ENCODE measurements around the gene KLHL22. TPM values are rescaled to one million over a fixed set of nuclear protein-coding genes. Genes with fewer than 3 reads are reported as not detected.

KLHL22 gene
- total and polyA plus RNA-seq, 2 donors (not counting 1 experiment from before 2014, with no cell fraction given), result 17.4 to 35.3 TPM

GRCh38 chr22:20399866-20400605, 95.6 kb downstream of the KLHL22 start:
- no peaks in the 10 kb centered on the region for H3K4me1 ChIP-seq (ENCODE audit: control insufficient read depth, extremely low read depth, insufficient read depth, low read length)
- TF ChIP-seq EZH2 (IDR thresholded peaks at IDR 0.05; ENCODE audit: low read length, missing control alignments) (no peak), CTCF (conservative IDR thresholded peaks at IDR 0.05 in 1 of 2, IDR thresholded peaks at IDR 0.05 in 1 of 2; ENCODE audit: low read depth in 1 of 2, low read length in 2 of 2) (no peak)
- no peaks in the 10 kb centered on the region for H3K27me3 ChIP-seq (ENCODE audit: control insufficient read depth, insufficient read depth, low read length)
- DNase-seq (ENCODE audit: low read depth in 2 of 2), result no peak
- no peaks in the 10 kb centered on the region for H3K9me3 ChIP-seq (ENCODE audit: control insufficient read depth, insufficient read depth, low read depth, low read length)
- H3K4me2 ChIP-seq (ENCODE audit: extremely low read depth, insufficient read depth, low read length), result no peak overlapping the region
- no peak overlapping the region for H3K27ac ChIP-seq (ENCODE audit: insufficient read depth, low read length)
- peaks cover 4% of the 10 kb centered on the region for H3K36me3 ChIP-seq (ENCODE audit: control insufficient read depth, insufficient read depth, low read length)
- H3K79me2 ChIP-seq (ENCODE audit: control insufficient read depth, insufficient read depth, low read length), result peaks cover 2% of the 10 kb centered on the region
- H4K20me1 ChIP-seq (ENCODE audit: control insufficient read depth, extremely low read depth, insufficient read depth, low read length), result no peaks in the 10 kb centered on the region
- no peak overlapping the region for H3K4me3 ChIP-seq (replicated peaks in 1 of 4; ENCODE audit: control extremely low read depth in 1 of 4, insufficient read depth in 1 of 4, low read depth in 3 of 4, low read length in 4 of 4)
- H3K9ac ChIP-seq (ENCODE audit: insufficient read depth, low read length), result no peak overlapping the region
- no peak overlapping the region for H2AFZ ChIP-seq (ENCODE audit: low read length)

DNA sequence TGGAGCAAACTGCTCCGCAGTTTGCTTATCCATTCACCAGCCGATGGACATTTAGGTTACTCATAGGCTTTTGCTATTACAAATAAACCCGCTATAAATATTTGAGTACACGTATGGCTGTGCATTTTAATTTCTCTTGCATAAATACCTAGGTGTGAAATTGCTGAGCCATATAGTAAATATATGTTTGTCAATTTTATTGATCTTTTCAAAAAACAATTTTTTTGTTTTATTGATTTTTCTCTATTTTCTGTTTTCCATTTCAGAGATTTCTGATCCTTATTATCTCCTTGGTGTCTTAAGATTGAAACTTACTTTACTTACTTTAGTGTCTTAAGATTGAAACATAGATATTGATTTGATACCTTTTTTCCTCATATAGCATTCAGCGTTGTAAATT, 97.2 kb downstream of the KLHL22 start:
- H3K27me3 ChIP-seq (ENCODE audit: control insufficient read depth, insufficient read depth, low read length), result no peaks in the 10 kb centered on the region
- H4K20me1 ChIP-seq (ENCODE audit: control insufficient read depth, extremely low read depth, insufficient read depth, low read length), result no peaks in the 10 kb centered on the region
- no peak overlapping the region for H3K4me2 ChIP-seq (ENCODE audit: extremely low read depth, insufficient read depth, low read length)
- H3K4me3 ChIP-seq (replicated peaks in 1 of 4; ENCODE audit: control extremely low read depth in 1 of 4, insufficient read depth in 1 of 4, low read depth in 3 of 4, low read length in 4 of 4), result no peak overlapping the region
- no peak overlapping the region for H3K9ac ChIP-seq (ENCODE audit: insufficient read depth, low read length)
- no peak for DNase-seq (ENCODE audit: low read depth in 2 of 2)
- H2AFZ ChIP-seq (ENCODE audit: low read length), result no peak overlapping the region
- H3K79me2 ChIP-seq (ENCODE audit: control insufficient read depth, insufficient read depth, low read length), result peaks cover 3% of the 10 kb centered on the region
- no peaks in the 10 kb centered on the region for H3K4me1 ChIP-seq (ENCODE audit: control insufficient read depth, extremely low read depth, insufficient read depth, low read length)
- TF ChIP-seq CTCF (conservative IDR thresholded peaks at IDR 0.05 in 1 of 2, IDR thresholded peaks at IDR 0.05 in 1 of 2; ENCODE audit: low read depth in 1 of 2, low read length in 2 of 2) (no peak), EZH2 (IDR thresholded peaks at IDR 0.05; ENCODE audit: low read length, missing control alignments) (no peak)
- no peaks in the 10 kb centered on the region for H3K9me3 ChIP-seq (ENCODE audit: control insufficient read depth, insufficient read depth, low read depth, low read length)
- H3K27ac ChIP-seq (ENCODE audit: insufficient read depth, low read length), result no peak overlapping the region
- H3K36me3 ChIP-seq (ENCODE audit: control insufficient read depth, insufficient read depth, low read length), result peaks cover 4% of the 10 kb centered on the region

GRCh38 chr22:20397498-20397897, 98.1 kb downstream of the KLHL22 start:
- TF ChIP-seq CTCF (conservative IDR thresholded peaks at IDR 0.05 in 1 of 2, IDR thresholded peaks at IDR 0.05 in 1 of 2; ENCODE audit: low read depth in 1 of 2, low read length in 2 of 2) (no peak), EZH2 (IDR thresholded peaks at IDR 0.05; ENCODE audit: low read length, missing control alignments) (no peak)

More at GRCh38 chr22:20397498-20397897, 98.1 kb downstream of the KLHL22 start:
- no peaks in the 10 kb centered on the region for H4K20me1 ChIP-seq (ENCODE audit: control insufficient read depth, extremely low read depth, insufficient read depth, low read length)
- DNase-seq (ENCODE audit: low read depth in 2 of 2), result no peak
- H3K9ac ChIP-seq (ENCODE audit: insufficient read depth, low read length), result no peak overlapping the region
- H3K36me3 ChIP-seq (ENCODE audit: control insufficient read depth, insufficient read depth, low read length), result no peaks in the 10 kb centered on the region
- no peak overlapping the region for H3K4me2 ChIP-seq (ENCODE audit: extremely low read depth, insufficient read depth, low read length)
- no peak overlapping the region for H2AFZ ChIP-seq (ENCODE audit: low read length)
- H3K27me3 ChIP-seq (ENCODE audit: control insufficient read depth, insufficient read depth, low read length), result no peaks in the 10 kb centered on the region
- H3K27ac ChIP-seq (ENCODE audit: insufficient read depth, low read length), result no peak overlapping the region
- no peaks in the 10 kb centered on the region for H3K4me1 ChIP-seq (ENCODE audit: control insufficient read depth, extremely low read depth, insufficient read depth, low read length)
- peaks cover 3% of the 10 kb centered on the region for H3K79me2 ChIP-seq (ENCODE audit: control insufficient read depth, insufficient read depth, low read length)
- H3K9me3 ChIP-seq (ENCODE audit: control insufficient read depth, insufficient read depth, low read depth, low read length), result no peaks in the 10 kb centered on the region
- no peak overlapping the region for H3K4me3 ChIP-seq (replicated peaks in 1 of 4; ENCODE audit: control extremely low read depth in 1 of 4, insufficient read depth in 1 of 4, low read depth in 3 of 4, low read length in 4 of 4)
